Neural cell (in vitro differentiated cells): ENCODE measurements around the gene SUPT3H. TPM values are rescaled to one million over a fixed set of nuclear protein-coding genes. Genes with fewer than 3 reads are reported as not detected.

ENCODE experiments used
- H2AFZ ChIP-seq: fragments of 200-600, 300-800 bp; sonication (generic), shearing (Covaris generic); 2 replicates; pipeline ENCODE4 v1.6.0; 2014; ENCODE audit warnings: low read depth, mild to moderate bottlenecking, antibody characterized with exemption, low read length, moderate library complexity
- H3F3A ChIP-seq: fragments of 200-600 bp; shearing (Covaris generic); 2 replicates; pipeline ENCODE4 v1.6.1; 2016; ENCODE audit warnings: mild to moderate bottlenecking, moderate library complexity, mixed read lengths, antibody characterized with exemption, low read length; ENCODE audit not compliant: insufficient read depth, poor library complexity, severe bottlenecking
- H3K27ac ChIP-seq: fragments of 200-600, 300-800 bp; sonication (generic), shearing (Covaris generic); 2 replicates; pipeline ENCODE4 v1.5.1; 2014; ENCODE audit warnings: mild to moderate bottlenecking, low read length, moderate library complexity
- H3K27me3 ChIP-seq: fragments of 300-800, 200-600 bp; sonication (generic), shearing (Covaris generic); 2 replicates; pipeline ENCODE4 v1.6.0; 2014; ENCODE audit warnings: mild to moderate bottlenecking, low read depth, low read length, moderate library complexity; ENCODE audit not compliant: insufficient read depth
- H3K36me3 ChIP-seq: fragments of 300-800, 200-600 bp; sonication (generic), shearing (Covaris generic); 2 replicates; pipeline ENCODE4 v1.5.1; 2014; ENCODE audit warnings: mild to moderate bottlenecking, antibody characterized with exemption, low read length, moderate library complexity; ENCODE audit not compliant: insufficient read depth
- H3K4me2 ChIP-seq: fragments of 300-800, 200-600 bp; sonication (generic), shearing (Covaris generic); 2 replicates; pipeline ENCODE4 v1.6.0; 2014; ENCODE audit warnings: mild to moderate bottlenecking, low read length
- H3K4me3 ChIP-seq: fragments of 300-800, 200-600 bp; sonication (generic), shearing (Covaris generic); 2 replicates; pipeline ENCODE4 v1.5.1; 2014; ENCODE audit warnings: mild to moderate bottlenecking, low read length, moderate library complexity
- H3K79me2 ChIP-seq: fragments of 200-600 bp; shearing (Covaris generic); replicated peaks from 2 replicates; pipeline ENCODE4 v1.6.0; 2014; ENCODE audit warnings: mild to moderate bottlenecking, low read length, moderate library complexity; ENCODE audit not compliant: insufficient read depth
- H3K9ac ChIP-seq: fragments of 300-800, 200-600 bp; sonication (generic), shearing (Covaris generic); 2 replicates; pipeline ENCODE4 v1.6.1; 2016; ENCODE audit warnings: mild to moderate bottlenecking, low read length, mixed read lengths
- H3K9me2 ChIP-seq: fragments of 200-600 bp; shearing (Covaris generic); 2 replicates; pipeline ENCODE4 v1.6.1; 2016; ENCODE audit warnings: mild to moderate bottlenecking, low read length, mixed read lengths; ENCODE audit not compliant: insufficient read depth
- H3K9me3 ChIP-seq: fragments of 200-600, 300-800 bp; sonication (generic), shearing (Covaris generic); 2 replicates; pipeline ENCODE4 v1.6.1; 2016; ENCODE audit warnings: mild to moderate bottlenecking, mixed run types, low read length, moderate library complexity, mixed read lengths
- H4K20me1 ChIP-seq: fragments of 200-600 bp; shearing (Covaris generic); 2 replicates; pipeline ENCODE4 v1.6.1; 2016; ENCODE audit warnings: mild to moderate bottlenecking, mixed run types; ENCODE audit not compliant: insufficient read depth
- CTCF ChIP-seq: fragments of 450-650 bp; IDR thresholded peaks from 2 replicates; pipeline ENCODE4 v1.5.1; 2014; ENCODE audit warnings: antibody characterized with exemption, mild to moderate bottlenecking, moderate library complexity; ENCODE audit not compliant: poor library complexity, severe bottlenecking
- EP300 ChIP-seq: fragments of 450-650 bp; conservative IDR thresholded peaks from 2 replicates; pipeline ENCODE4 v1.6.1; 2014; ENCODE audit warnings: antibody characterized with exemption, mild to moderate bottlenecking, moderate library complexity; ENCODE audit not compliant: poor library complexity, severe bottlenecking
- EZH2 ChIP-seq: fragments of 200-600, 300-800 bp; shearing (Covaris generic), sonication (generic); IDR thresholded peaks from 2 replicates; pipeline ENCODE4 v1.6.1; 2014; ENCODE audit warnings: antibody characterized with exemption, low read length, borderline replicate concordance, mild to moderate bottlenecking; ENCODE audit not compliant: insufficient read depth, poor library complexity, severe bottlenecking
- MXI1 ChIP-seq: fragments of 450-650 bp; conservative IDR thresholded peaks from 2 replicates; pipeline ENCODE4 v1.6.1; 2014; ENCODE audit warnings: antibody characterized with exemption, mild to moderate bottlenecking; ENCODE audit not compliant: poor library complexity, severe bottlenecking
- POLR2AphosphoS5 ChIP-seq: IDR thresholded peaks from 2 replicates; pipeline ENCODE4 v1.6.1; 2012
- RAD21 ChIP-seq: fragments of 450-650 bp; conservative IDR thresholded peaks from 2 replicates; pipeline ENCODE4 v1.6.1; 2014; ENCODE audit warnings: antibody characterized with exemption, mild to moderate bottlenecking, moderate library complexity
- REST ChIP-seq: IDR thresholded peaks from 2 replicates; pipeline ENCODE4 v1.6.1; 2012; ENCODE audit warnings: borderline replicate concordance
- SMC3 ChIP-seq: fragments of 450-650 bp; conservative IDR thresholded peaks from 2 replicates; pipeline ENCODE4 v1.6.1; 2014; ENCODE audit warnings: antibody characterized with exemption, mild to moderate bottlenecking, moderate library complexity; ENCODE audit not compliant: poor library complexity
- TAF1 ChIP-seq: IDR thresholded peaks from 2 replicates; pipeline ENCODE4 v1.6.1; 2012; ENCODE audit warnings: low read depth
- polyA plus RNA-seq: library from polyadenylated mRNA; depleted of rRNA; stranded (reverse); fragments of >200 nt; gene quantifications from 2 replicates; pipeline ENCODE4 v1.2.3, GENCODE V29; 2014

Gene SUPT3H
- polyA plus RNA-seq, 1 donor from 2014 or later, result 6.8 TPM

- H3K4me2 ChIP-seq, result no peak overlapping the region
- no peaks in the 10 kb centered on the region for H3K9me2 ChIP-seq
- H3K9ac ChIP-seq, result no peak overlapping the region
- no peak overlapping the region for H3K4me3 ChIP-seq
- H4K20me1 ChIP-seq, result no peaks in the 10 kb centered on the region
- no peaks in the 10 kb centered on the region for H3F3A ChIP-seq
- no peaks in the 10 kb centered on the region for H3K27me3 ChIP-seq
- no peaks in the 10 kb centered on the region for H3K79me2 ChIP-seq
- H3K36me3 ChIP-seq, result no peaks in the 10 kb centered on the region
- TF ChIP-seq MXI1 (no peak), TAF1 (no peak), SMC3 (no peak), EZH2 (no peak), REST (no peak), RAD21 (no peak), POLR2AphosphoS5 (no peak), CTCF (no peak)
- peaks cover under 1% of the 10 kb centered on the region for H3K9me3 ChIP-seq
- no peak overlapping the region for H2AFZ ChIP-seq
- no peak overlapping the region for H3K27ac ChIP-seq
These were observed 437.4 kb downstream of the SUPT3H start for GRCh38 chr6:44940367-44940766.

- no peak overlapping the region for H2AFZ ChIP-seq
- H3K36me3 ChIP-seq, result no peaks in the 10 kb centered on the region
- H3K4me3 ChIP-seq, result no peak overlapping the region
- no peaks in the 10 kb centered on the region for H4K20me1 ChIP-seq
- H3K9ac ChIP-seq, result no peak overlapping the region
- H3K27ac ChIP-seq, result no peak overlapping the region
- TF ChIP-seq EZH2 (no peak), POLR2AphosphoS5 (no peak), EP300 (no peak), CTCF (no peak), SMC3 (no peak), RAD21 (no peak), TAF1 (no peak)
- no peaks in the 10 kb centered on the region for H3F3A ChIP-seq
- H3K9me2 ChIP-seq, result no peaks in the 10 kb centered on the region
- no peak overlapping the region for H3K4me2 ChIP-seq
- H3K79me2 ChIP-seq, result no peaks in the 10 kb centered on the region
- H3K9me3 ChIP-seq, result no peaks in the 10 kb centered on the region
- no peaks in the 10 kb centered on the region for H3K27me3 ChIP-seq
These were observed 441.9 kb downstream of the SUPT3H start for GRCh38 chr6:44935693-44936300.
